AG09309 (cell line): ENCODE data around the gene DHRSX.

Experiments used
- DNase-seq: peaks from one replicate; pipeline ENCODE4 v3.0.0-alpha.2; 2010; ENCODE audit warnings: low read depth
- H3K4me3 ChIP-seq: 2 replicates; pipeline ENCODE4 v1.5.1; 2011; ENCODE audit warnings: mild to moderate bottlenecking, low read depth, low read length, moderate library complexity; ENCODE audit not compliant: control insufficient read depth
- TF ChIP-seq, protein P1 (sequence below): IDR thresholded peaks from 2 replicates; pipeline ENCODE4 v1.5.1; 2011; ENCODE audit warnings: mild to moderate bottlenecking, low read depth, low read length, inconsistent platforms; ENCODE audit not compliant: insufficient read depth, control insufficient read depth; ENCODE audit errors: missing control alignments

The DHRSX gene

DNA sequence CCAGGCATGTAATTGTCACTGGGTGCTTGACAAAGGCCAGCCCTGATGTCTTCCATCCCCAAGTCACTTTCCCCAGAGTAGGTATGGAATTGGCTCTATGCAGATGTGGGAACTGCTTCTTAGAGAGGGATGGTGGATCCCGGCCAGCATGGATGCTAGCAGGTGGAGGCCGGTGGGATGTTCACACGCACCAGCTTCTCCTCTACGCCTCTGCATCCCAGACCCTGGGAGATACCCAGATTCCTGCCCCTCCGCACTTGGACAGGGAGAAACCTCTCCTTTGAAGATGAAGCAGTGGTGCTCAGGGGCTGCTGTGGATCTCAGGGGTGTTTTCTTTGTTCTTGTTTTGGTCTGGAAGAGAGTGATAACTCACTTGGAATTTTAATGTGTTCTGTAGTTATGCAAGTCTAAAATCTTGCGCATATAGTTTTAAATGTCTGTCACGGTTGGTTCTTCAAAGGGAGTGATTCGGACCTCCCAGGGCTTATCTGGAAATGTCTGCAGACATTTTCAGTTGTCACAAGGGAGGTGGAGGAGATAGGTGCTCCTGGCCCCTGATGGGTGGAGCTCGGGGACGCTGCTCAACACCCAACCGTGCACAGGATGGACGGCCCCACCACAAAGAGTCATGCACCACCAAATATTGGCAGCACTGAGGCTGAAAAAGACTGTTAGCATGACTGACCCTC is 308.0 kb downstream of the DHRSX start:
- no peak overlapping the region for H3K4me3 ChIP-seq
- DNase-seq: no peak
- TF ChIP-seq, protein P1, sequence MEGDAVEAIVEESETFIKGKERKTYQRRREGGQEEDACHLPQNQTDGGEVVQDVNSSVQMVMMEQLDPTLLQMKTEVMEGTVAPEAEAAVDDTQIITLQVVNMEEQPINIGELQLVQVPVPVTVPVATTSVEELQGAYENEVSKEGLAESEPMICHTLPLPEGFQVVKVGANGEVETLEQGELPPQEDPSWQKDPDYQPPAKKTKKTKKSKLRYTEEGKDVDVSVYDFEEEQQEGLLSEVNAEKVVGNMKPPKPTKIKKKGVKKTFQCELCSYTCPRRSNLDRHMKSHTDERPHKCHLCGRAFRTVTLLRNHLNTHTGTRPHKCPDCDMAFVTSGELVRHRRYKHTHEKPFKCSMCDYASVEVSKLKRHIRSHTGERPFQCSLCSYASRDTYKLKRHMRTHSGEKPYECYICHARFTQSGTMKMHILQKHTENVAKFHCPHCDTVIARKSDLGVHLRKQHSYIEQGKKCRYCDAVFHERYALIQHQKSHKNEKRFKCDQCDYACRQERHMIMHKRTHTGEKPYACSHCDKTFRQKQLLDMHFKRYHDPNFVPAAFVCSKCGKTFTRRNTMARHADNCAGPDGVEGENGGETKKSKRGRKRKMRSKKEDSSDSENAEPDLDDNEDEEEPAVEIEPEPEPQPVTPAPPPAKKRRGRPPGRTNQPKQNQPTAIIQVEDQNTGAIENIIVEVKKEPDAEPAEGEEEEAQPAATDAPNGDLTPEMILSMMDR: no peak

DNA sequence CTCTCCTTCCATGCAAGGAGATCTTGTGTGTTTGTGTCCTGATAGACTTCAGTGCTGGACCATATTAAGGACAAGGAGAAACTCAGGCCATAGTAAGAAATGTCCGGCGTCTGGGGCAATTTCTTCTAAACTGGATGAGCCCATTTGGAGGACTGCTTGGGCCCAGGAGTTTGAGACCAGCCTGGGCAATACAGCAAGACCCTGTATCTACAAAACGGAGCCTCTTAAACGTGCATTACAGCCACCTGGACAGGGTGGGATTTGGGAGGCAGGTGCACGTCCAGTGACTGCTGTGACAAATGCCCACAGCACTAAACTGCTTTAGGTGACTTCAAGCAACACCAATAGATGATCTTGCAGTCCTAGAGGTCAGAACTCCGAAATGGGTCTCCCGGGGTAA is 311.9 kb downstream of the DHRSX start:
- DNase-seq: no peak
- TF ChIP-seq, protein P1: no peak
- no peak overlapping the region for H3K4me3 ChIP-seq

DNA sequence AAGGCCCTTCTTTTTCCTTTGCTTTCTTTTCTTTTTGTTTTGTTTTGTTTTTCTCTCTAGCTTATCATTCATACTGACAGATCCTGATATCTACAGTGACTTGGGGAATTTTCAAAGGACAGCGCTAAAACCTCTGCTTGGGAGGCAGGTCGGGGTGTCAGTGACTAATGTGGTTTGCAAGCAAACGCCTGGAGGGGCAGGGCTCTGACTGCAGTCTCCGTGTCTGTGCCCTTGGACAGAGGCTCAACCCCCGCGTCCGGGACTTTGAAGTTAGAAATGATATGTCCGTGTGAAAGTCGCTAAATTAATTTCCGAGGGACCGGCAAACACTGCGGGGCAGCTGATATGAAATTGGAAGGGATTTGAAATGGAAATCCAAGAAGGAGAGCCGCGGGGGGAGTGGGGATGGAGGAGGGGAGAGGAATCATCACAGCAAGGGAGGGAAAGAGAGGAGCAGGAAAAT is 312.4 kb downstream of the DHRSX start:
- TF ChIP-seq, protein P1: no peak
- DNase-seq: no peak
- H3K4me3 ChIP-seq: no peak overlapping the region

DNA sequence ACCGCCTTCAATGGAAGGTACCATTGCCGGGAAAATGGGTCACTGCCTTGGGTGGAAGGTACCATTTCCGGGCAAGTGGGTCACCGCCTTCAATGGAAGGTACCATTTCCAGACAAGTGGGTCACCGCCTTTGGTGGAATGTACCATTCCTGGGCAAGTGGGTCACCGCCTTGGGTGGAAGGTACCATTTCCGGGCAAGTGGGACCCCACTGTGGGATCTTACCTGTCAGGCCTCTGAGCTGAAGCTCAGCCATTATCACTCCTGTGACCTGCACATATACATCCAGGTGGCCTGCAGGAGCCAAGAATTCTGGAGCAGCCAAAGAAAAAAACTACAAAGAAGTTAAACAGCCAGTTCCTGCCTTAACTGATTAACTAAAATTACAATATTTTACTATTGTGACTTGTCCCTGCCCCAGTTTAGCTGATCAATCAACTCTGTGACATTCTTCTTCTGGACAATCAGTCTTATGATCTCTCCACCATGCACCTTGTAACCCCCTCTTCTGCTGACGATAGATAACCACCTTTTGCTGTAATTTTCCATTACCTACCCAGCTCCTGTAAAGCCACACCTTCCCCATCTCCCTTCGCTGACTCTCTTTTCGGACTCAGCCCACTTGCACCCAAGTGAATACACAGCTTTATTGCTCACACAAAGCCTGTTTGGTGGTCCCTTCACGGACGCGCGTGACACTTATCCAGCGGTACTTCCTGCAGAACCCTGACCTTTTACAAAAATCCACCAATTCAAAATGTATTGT is 313.2 kb downstream of the DHRSX start:
- no peak overlapping the region for H3K4me3 ChIP-seq
- DNase-seq: no peak
- TF ChIP-seq, protein P1: no peak

DNA sequence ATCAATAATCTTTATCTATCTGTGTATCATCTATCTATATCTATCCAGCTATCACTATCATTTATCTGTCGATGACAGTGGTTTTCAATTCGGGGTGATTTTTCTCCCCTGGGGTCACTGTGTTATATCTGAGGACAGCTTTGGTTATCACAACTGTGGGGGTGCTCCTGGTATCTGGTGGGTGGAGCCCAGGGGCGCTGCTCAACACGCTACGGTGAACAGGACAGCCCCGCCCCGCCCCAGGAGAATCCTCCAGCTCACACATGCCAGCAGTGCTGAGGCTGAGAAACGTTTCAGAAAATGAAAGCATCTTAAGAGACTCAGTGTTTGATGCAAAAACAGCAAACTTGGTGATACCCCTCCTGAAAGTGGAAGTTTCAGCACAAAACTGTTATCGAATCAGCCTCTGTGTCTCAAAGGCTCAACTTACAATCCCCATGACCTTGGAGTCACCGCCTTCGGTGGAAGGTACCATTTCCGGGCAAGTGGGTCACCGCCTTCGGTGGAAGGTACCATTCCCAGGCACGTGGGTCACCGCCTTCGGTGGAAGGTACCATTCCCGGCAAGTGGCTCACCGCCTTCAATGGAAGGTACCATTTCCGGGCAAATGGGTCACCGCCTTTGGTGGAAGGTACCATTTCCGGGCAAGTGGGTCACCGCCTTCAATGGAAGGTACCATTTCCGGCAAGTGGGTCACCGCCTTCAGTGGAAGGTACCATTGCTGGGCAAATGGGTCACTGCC is 315.3 kb downstream of the DHRSX start:
- H3K4me3 ChIP-seq: no peak overlapping the region
- TF ChIP-seq, protein P1: no peak
- DNase-seq: no peak

DNA sequence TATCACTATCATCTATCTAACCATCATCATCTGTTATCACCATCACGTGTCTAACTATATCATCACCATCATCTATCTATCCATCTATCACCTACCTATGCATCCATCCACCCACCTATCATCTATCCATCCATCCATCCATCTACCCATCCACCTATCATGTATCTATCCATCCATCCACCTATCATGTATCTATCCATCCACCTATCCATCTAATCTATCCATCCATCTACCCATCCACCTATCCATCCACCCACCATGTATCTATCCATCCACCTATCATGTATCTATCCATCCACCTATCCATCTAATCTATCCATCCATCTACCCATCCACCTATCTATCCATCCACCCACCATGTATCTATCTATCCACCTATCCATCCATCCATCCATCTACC is 316.7 kb downstream of the DHRSX start:
- no peak overlapping the region for H3K4me3 ChIP-seq
- TF ChIP-seq, protein P1: no peak
- no peak for DNase-seq
